Effector CD4-positive, alpha-beta T cell (primary cell): ENCODE data around the gene KCNE1. TPM values are rescaled to one million over a fixed set of nuclear protein-coding genes. Genes with fewer than 3 reads are reported as not detected.
"Not testable (repeated sequence)": the region's sequence is repeated elsewhere in the genome, so short reads cannot be mapped to it uniquely, and the experiment has no call there.

Source experiments
- DNase-seq: peaks from one replicate; pipeline ENCODE4 v3.0.0-alpha.2; 2020
- total RNA-seq: gene quantifications from one replicate; lab custom pipeline; 2026; lab: John Stamatoyannopoulos, UW

KCNE1 gene
- not detected for total RNA-seq

- DNase-seq, result no peak
These were observed at the start of gene KCNE1 for GRCh38 chr21:34511787-34512455. KCNE1 (minus strand) TSS chr21:34512210; CDS start chr21:34449634, 62,576 bp downstream.

- DNase-seq, result no peak
These were observed 49.8 kb upstream of the KCNE1 start for GRCh38 chr21:34561806-34562205.

- DNase-seq, result no peak
These were observed 48.6 kb upstream of the KCNE1 start for GRCh38 chr21:34560609-34561008.

GRCh38 chr21:34560021-34560420 is 48.0 kb upstream of the KCNE1 start:
- no peak for DNase-seq

GRCh38 chr21:34559089-34559631 is 47.1 kb upstream of the KCNE1 start:
- DNase-seq, result no peak

- DNase-seq, result no peak
These were observed 46.2 kb upstream of the KCNE1 start for GRCh38 chr21:34558166-34558565.

GRCh38 chr21:34557261-34557660 is 45.3 kb upstream of the KCNE1 start:
- DNase-seq, result no peak

GRCh38 chr21:34554670-34555069 is 42.7 kb upstream of the KCNE1 start:
- DNase-seq, result not testable (repeated sequence)

GRCh38 chr21:34554227-34554626 is 42.2 kb upstream of the KCNE1 start:
- no peak for DNase-seq

- no peak for DNase-seq
These were observed 41.3 kb upstream of the KCNE1 start for GRCh38 chr21:34553151-34553952.

- DNase-seq, result no peak
These were observed 40.5 kb upstream of the KCNE1 start for GRCh38 chr21:34552360-34553098.

- DNase-seq, result no peak
These were observed 38.3 kb upstream of the KCNE1 start for GRCh38 chr21:34550182-34550799.

- DNase-seq, result no peak
These were observed 36.9 kb upstream of the KCNE1 start for GRCh38 chr21:34548781-34549376.

- DNase-seq, result no peak
These were observed 34.5 kb upstream of the KCNE1 start for GRCh38 chr21:34546542-34546941.

GRCh38 chr21:34545079-34545884 is 33.3 kb upstream of the KCNE1 start:
- no peak for DNase-seq

- peak; percentile 23 for DNase-seq
These were observed 32.1 kb upstream of the KCNE1 start for GRCh38 chr21:34544032-34544496.

GRCh38 chr21:34543017-34543416 is 31.0 kb upstream of the KCNE1 start:
- no peak for DNase-seq

- DNase-seq, result no peak
These were observed 28.2 kb upstream of the KCNE1 start for GRCh38 chr21:34540206-34540605.

GRCh38 chr21:34537838-34538237 is 25.8 kb upstream of the KCNE1 start:
- no peak for DNase-seq

- DNase-seq, result no peak
These were observed 24.8 kb upstream of the KCNE1 start for GRCh38 chr21:34536820-34537219.

- no peak for DNase-seq
These were observed 24.3 kb upstream of the KCNE1 start for GRCh38 chr21:34536311-34536710.
